ENCODE data around the gene CNTN2.

CNTN2 gene, protein sequence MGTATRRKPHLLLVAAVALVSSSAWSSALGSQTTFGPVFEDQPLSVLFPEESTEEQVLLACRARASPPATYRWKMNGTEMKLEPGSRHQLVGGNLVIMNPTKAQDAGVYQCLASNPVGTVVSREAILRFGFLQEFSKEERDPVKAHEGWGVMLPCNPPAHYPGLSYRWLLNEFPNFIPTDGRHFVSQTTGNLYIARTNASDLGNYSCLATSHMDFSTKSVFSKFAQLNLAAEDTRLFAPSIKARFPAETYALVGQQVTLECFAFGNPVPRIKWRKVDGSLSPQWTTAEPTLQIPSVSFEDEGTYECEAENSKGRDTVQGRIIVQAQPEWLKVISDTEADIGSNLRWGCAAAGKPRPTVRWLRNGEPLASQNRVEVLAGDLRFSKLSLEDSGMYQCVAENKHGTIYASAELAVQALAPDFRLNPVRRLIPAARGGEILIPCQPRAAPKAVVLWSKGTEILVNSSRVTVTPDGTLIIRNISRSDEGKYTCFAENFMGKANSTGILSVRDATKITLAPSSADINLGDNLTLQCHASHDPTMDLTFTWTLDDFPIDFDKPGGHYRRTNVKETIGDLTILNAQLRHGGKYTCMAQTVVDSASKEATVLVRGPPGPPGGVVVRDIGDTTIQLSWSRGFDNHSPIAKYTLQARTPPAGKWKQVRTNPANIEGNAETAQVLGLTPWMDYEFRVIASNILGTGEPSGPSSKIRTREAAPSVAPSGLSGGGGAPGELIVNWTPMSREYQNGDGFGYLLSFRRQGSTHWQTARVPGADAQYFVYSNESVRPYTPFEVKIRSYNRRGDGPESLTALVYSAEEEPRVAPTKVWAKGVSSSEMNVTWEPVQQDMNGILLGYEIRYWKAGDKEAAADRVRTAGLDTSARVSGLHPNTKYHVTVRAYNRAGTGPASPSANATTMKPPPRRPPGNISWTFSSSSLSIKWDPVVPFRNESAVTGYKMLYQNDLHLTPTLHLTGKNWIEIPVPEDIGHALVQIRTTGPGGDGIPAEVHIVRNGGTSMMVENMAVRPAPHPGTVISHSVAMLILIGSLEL

GRCh38 chr1:205042911-205043806 is at the start of gene CNTN2:
CNTN2 (plus strand) TSS chr1:205043212; CDS start chr1:205053186, 9,974 bp downstream.
- DNase-seq: no peak

DNA sequence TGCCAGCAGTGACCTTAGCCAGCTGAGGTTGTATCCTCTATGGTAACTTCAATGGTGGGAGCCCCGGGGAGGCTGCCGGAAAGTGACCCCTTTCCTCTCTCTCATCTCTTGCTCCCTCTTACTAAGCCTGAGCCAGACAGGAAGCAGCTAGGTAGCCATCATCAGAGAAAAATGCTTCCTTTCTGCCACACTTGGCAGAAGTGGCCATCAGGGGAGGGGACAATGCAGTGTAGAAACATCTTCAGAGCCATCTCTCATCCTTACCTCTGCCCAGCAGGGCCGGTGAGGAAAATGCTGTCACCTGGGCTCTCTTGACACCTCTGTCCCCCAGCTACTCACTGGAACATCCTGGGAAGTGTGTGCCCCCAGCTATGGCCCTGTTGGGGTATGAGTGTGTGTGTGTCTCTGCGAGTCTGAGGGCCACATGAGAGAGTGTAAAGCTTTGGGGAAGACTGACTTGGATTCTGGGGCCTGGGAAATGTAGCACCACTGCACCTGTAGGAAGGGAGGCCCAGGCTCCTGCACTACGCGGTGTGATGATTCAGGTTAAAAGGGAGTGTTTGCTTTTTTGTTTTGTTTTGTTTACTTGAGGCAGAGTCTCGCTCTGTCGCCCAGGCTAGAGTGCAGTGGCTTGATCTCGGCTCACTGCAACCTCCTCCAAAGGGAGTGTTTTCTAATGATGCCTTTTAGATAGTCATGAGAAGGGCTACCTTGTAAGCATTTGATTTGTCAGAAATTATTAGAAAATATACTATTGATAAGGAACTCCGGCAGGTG is 48.7 kb upstream of the CNTN2 start:
- no peak for DNase-seq

GRCh38 chr1:204996981-204997380 is 46.0 kb upstream of the CNTN2 start:
- DNase-seq: no peak

DNA sequence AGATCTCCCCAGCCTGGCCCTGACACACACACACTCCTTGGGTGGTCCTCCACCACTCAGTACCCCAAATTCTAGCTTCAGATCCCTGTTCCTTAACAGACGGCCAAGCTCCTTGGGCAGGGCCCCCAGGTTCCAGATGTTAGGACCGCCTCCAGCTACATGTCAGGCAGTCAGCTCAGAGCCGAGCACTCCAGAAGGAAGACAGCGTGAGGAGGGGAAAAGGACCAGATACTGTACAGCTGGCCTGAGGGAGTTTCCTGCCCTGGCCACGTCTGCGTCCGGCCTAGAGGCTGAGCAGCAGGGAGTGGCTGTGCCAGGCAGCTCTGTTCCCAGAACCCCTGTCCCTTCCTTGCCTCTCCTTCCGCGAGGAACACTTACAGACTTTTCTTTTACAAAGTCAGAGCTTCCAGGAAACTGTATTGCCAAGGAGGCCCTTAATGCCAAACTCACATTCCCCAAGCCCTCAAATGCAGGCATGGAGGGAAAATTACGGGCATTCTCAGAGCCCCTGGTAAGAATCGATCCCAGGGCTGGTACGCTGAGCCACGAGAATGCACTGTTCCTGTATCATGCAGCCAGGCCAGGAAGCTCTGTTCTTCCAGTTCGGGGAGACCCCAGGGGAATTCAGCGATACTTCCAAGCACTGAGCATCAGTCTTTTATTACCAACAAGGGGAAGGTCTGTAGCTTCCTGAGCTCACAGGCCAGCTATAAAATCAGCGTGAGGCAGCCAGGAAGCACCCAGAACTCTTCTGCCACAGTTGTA is 45.2 kb upstream of the CNTN2 start:
- no peak for DNase-seq

DNA sequence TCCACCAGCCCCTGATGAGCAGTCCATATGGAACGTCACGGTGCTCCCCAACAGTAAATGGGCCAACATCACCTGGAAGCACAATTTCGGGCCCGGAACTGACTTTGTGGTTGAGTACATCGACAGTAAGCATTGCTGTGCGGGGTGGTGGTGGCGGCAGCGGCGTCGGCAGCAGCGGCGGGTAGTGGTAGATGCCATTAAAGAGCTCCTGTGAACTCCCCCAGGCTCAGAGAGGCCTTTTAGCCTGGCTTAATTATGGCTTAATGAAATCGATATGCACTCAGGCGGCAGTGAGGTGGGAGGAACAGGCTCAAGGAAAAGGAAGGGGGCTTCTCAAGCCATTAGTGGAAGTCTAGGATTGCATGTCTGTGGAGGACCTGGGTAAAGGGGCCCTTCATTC is 41.9 kb upstream of the CNTN2 start:
- DNase-seq: no peak

DNA sequence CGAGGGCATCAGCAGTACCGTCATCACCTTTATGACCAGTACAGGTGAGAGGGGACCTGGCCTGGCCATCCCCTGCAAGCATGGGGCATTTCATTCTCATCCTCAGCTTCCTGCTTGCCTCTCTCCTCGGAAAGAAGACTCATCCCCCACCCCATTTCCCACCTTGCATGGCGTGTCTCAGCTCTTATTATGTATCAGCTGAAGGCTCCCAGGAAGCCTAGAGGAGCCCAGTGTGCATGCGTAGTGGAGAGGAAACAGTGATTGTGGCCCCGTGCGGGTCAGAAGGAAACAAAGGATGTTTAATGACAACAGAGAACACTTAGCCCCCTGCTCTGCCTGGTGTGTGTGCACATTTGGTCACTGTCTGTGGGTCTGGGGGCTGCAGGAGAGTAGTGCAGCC is 40.3 kb upstream of the CNTN2 start:
- DNase-seq: no peak

DNA sequence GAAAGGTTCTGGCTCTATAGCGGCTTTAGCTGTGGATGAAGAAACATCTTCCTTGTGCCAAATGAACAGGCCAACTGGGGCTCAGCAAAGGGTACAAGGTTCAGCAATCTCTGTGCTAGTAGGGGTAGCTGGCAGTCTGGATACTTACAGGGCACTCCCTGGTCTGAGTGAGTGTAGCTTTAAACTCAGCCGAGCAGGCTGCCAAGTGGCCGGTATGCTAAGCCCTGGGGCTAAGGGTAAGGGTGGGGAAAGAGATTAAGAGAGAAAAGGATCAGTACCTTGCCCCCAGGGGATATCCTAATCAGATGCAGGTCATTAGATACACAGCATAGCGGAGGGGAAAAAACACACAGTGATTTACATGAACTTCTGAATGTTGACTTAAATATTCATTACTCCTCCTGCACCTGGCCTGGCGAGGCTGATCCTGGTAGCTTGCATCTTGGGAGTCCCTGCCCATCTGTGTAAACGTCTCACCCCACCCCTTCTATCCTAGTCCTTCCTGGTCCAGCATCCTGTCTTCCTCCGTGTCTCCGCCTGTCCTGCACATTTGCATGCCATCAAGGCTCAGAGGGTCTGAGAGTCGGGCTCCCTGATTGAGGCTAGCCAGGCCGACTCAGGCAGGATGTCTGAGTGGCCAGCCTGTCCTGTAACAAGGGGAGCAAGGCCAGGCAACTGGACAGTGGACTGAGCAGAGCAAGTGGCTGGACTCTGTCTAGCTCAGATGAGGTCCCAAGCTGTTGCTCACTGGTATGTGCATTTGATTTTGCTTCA is 39.5 kb upstream of the CNTN2 start:
- no peak for DNase-seq

- peak; percentile 16 for DNase-seq
These were observed 38.7 kb upstream of the CNTN2 start for GRCh38 chr1:205004351-205004750.

GRCh38 chr1:205008896-205009295 is 34.1 kb upstream of the CNTN2 start:
- no peak for DNase-seq

GRCh38 chr1:205009670-205010069 is 33.3 kb upstream of the CNTN2 start:
- no peak for DNase-seq

DNA sequence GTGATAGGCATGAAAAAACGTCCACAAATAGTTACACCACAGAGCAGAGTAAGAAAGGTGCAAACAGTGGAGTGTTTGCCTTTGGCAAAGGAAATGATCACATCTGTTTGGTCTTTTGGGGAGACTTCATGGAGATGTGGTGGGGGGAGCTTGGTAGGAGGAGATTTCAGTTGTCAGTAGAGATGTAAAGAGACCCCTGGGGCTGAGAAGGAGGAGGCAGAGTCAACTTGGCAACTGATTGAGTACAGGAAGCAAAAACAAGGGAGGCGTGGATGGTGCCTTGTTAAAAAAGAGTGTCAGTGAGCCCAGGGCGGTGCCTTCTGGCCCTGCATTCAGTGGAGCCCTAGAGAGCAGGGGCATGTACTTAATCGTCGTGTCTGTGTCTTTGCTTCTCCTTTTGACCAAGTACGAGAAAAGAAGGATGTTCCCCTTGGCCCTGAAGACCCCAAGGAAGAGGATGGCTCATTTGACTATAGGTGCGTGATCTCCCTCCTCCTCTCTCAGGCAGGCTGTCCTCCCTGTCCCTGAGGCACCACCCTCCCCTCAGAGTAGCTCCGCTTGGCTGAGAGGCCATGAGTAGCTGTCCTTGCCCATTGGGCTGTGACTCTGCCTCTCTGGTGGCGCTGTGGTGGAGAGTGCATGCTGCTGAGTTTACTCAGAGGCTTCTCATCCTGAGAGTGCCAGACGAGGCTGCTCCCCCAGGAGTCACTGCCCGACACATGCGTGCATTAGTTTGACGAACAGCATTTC is 30.4 kb upstream of the CNTN2 start:
- DNase-seq: no peak

DNA sequence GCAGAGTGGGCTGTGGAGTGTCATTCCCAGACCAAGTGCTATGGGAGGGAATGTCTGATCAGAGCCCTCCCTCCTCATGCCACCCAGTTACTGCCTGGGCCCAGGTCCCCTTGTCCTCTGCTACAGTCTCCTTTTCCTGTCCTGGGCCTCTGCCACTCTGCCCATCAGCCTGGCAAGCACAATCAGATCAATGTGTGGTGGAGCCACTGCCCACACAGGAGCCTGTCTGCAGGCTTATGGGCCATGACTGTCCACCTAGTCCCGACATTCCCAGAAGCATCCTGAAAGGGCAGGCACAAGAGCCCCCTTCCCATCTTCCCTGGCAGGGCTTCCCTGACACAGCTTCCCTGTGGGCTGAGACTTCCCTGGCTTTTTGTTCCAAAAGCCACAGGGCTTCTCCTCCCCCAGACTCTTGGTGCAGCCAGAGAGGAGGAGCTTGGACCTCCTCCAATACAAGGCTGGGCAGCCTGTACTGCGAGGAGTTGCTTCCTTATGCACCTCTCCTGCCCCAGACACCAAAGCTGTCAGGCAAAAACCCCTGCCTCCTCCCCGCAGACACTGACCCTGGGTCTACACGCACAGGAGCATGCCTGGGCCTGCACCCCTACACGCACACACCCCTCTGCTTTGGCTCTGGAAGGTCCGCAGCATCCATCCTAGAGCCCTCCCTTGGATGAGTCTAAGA is 29.2 kb upstream of the CNTN2 start:
- no peak for DNase-seq

GRCh38 chr1:205014783-205015182 is 28.2 kb upstream of the CNTN2 start:
- DNase-seq: no peak

- DNase-seq: no peak
These were observed 27.8 kb upstream of the CNTN2 start for GRCh38 chr1:205015241-205015640.

GRCh38 chr1:205016075-205016474 is 26.9 kb upstream of the CNTN2 start:
- no peak for DNase-seq

DNA sequence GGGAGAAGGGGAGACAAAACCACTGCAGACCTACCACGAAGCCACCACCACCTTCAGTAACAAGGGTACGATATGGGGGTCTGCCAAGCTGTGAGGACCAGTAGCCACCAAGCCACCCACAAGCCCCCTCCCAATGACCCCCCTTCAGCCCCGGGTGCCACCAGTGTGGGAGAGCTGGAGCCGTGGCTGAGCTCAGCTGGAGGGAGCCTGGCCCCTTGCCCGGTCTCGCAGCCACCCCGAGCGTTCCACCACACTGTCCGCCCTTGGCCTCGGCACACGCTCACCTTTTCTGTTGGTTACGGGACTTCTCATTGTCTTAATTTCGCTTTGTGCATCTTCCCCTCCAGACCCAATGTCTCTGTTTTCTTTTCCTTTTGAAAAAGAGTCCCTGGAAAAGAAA is 26.4 kb upstream of the CNTN2 start:
- DNase-seq: no peak

DNA sequence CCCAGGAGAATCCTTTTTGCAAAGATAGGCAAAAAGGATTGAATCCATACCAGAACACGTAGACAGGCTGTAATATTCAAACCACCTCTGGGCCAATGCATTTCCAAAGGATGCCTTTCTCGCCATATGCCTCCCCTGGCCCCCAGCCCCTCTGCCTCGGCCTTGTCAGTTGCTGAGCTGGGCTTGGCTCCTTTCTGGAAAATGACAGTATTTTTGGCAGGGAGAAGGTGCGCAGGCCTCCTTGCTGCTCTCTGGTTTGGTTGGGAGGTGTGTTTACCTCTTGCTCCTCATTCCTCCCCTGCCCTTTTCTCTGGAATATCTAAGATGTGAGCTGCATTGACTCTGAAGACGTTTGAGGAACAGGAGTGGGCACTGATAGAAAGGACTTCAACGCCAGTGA is 26.0 kb upstream of the CNTN2 start:
- DNase-seq: no peak

- DNase-seq: no peak
These were observed 25.2 kb upstream of the CNTN2 start for GRCh38 chr1:205017766-205018165.

GRCh38 chr1:205018381-205018780 is 24.6 kb upstream of the CNTN2 start:
- no peak for DNase-seq

All from suppressor macrophage treated with lipopolysaccharide for 4 hours (primary cell).